ENCODE results near the gene EGLN1.
"Not testable (repeated sequence)": the region's sequence is repeated elsewhere in the genome, so short reads cannot be mapped to it uniquely, and the experiment has no call there.

The EGLN1 gene

DNA sequence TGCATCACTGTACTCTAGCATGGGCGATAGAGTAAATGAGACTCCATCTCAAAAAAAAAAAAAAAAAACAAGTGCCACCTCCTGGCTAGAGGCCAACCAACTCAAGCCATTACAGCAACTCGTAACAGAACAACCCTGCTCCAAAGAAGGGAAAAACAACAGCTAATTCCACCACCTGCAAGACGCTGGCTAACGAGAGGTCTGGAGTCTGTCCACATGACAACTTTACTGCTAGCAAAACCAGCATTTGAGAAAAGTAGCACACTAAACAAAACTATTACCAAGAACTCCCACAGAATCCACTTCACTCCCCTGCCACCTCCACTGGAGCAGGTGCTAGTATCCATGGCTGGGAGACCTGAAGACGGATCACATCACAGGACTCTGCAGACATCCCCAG is 24.1 kb upstream of the EGLN1 start:
- TF ChIP-seq, protein P1, sequence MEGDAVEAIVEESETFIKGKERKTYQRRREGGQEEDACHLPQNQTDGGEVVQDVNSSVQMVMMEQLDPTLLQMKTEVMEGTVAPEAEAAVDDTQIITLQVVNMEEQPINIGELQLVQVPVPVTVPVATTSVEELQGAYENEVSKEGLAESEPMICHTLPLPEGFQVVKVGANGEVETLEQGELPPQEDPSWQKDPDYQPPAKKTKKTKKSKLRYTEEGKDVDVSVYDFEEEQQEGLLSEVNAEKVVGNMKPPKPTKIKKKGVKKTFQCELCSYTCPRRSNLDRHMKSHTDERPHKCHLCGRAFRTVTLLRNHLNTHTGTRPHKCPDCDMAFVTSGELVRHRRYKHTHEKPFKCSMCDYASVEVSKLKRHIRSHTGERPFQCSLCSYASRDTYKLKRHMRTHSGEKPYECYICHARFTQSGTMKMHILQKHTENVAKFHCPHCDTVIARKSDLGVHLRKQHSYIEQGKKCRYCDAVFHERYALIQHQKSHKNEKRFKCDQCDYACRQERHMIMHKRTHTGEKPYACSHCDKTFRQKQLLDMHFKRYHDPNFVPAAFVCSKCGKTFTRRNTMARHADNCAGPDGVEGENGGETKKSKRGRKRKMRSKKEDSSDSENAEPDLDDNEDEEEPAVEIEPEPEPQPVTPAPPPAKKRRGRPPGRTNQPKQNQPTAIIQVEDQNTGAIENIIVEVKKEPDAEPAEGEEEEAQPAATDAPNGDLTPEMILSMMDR (IDR thresholded peaks at IDR 0.05; ENCODE audit: control insufficient read depth, insufficient read depth, low read depth, low read length, missing control alignments) = no peak
- DNase-seq (ENCODE audit: low read depth) = no peak
- no peak overlapping the region for H3K4me3 ChIP-seq (ENCODE audit: control insufficient read depth, low read depth, low read length)

DNA sequence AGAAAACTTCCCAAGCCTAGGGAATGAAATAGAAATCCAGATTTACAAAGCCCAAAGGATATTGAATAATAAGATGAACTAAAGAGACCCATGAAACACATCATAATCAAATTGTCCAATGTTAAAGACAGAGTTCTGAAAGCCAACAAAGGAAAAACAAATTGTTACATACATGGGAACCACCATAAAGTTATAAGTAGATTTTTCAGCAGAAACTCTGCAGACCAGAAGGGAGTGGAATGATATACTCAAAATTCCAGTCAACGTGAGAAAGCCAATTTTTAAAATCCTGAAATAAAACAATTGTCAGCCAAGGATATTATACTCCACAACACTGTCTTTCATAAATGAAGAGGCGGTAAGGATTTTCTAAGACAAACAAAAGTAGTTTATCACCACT is 22.0 kb upstream of the EGLN1 start:
- TF ChIP-seq, protein P1 (IDR thresholded peaks at IDR 0.05; ENCODE audit: control insufficient read depth, insufficient read depth, low read depth, low read length, missing control alignments) = no peak
- DNase-seq (ENCODE audit: low read depth) = no peak

DNA sequence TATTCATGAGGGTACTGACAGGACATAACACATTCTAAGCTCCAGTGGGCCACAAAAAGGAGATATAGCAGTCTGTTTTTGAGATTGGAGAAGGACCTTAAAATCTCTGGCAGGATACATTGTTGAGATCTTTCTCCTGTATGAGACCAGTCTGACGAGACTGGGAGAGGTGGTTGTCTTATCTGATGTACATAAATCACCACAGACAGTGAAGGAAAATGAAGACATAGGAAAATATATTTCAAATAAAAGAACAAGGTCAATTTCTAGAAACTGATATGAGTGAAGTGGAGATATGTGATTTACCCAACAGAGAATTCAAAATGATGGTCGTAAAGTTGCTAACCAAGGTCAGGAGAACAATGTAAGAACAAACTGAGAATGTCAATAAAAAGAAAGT is 21.3 kb upstream of the EGLN1 start:
- H3K4me3 ChIP-seq (ENCODE audit: control insufficient read depth, low read depth, low read length) = no peak overlapping the region
- TF ChIP-seq, protein P1 (IDR thresholded peaks at IDR 0.05; ENCODE audit: control insufficient read depth, insufficient read depth, low read depth, low read length, missing control alignments) = no peak
- no peak for DNase-seq (ENCODE audit: low read depth)

More for the DNA sequence above, 22.0 kb upstream of the EGLN1 start:
- H3K4me3 ChIP-seq (ENCODE audit: control insufficient read depth, low read depth, low read length) = no peak overlapping the region

DNA sequence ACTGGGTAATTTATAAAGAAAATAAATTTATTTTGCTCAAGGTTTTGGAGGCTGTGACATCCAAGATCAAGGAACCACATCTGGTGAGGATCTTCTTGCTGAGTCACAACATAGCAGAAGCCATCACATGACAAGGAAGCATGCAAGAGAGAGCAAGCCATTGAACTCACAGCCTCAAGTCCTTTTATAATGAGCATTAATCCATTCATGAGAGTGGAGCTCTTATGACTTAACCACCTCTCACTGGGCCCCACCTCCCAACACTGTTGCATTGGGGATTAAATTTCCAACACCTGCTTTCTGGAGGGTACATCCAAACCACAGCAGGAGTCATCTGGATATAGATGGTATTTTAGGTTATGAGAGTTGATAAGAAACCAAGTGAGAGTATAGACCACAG is 20.6 kb upstream of the EGLN1 start:
- no peak for DNase-seq (ENCODE audit: low read depth)
- H3K4me3 ChIP-seq (ENCODE audit: control insufficient read depth, low read depth, low read length) = no peak overlapping the region
- TF ChIP-seq, protein P1 (IDR thresholded peaks at IDR 0.05; ENCODE audit: control insufficient read depth, insufficient read depth, low read depth, low read length, missing control alignments) = no peak

DNA sequence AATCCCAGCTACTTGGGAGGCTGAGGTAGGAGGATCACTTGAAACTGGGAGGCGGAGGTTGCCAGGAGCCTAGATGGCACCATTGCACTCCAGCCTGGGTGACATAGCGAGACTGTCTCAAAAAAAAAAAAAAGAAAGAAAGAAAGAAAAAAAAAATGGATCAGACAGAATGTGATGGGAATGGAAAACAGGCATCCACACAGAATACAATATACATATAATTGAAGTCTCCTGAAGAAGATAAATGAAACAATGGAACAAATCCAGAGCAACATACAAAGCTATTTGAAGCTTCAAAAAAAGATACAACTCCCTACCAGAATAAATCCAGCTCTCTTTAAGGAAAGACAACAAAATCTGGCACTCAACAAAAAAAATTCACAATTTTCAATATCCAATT is 10.9 kb upstream of the EGLN1 start:
- no peak overlapping the region for H3K4me3 ChIP-seq (ENCODE audit: control insufficient read depth, low read depth, low read length)
- DNase-seq (ENCODE audit: low read depth) = no peak
- TF ChIP-seq, protein P1 (IDR thresholded peaks at IDR 0.05; ENCODE audit: control insufficient read depth, insufficient read depth, low read depth, low read length, missing control alignments) = no peak

DNA sequence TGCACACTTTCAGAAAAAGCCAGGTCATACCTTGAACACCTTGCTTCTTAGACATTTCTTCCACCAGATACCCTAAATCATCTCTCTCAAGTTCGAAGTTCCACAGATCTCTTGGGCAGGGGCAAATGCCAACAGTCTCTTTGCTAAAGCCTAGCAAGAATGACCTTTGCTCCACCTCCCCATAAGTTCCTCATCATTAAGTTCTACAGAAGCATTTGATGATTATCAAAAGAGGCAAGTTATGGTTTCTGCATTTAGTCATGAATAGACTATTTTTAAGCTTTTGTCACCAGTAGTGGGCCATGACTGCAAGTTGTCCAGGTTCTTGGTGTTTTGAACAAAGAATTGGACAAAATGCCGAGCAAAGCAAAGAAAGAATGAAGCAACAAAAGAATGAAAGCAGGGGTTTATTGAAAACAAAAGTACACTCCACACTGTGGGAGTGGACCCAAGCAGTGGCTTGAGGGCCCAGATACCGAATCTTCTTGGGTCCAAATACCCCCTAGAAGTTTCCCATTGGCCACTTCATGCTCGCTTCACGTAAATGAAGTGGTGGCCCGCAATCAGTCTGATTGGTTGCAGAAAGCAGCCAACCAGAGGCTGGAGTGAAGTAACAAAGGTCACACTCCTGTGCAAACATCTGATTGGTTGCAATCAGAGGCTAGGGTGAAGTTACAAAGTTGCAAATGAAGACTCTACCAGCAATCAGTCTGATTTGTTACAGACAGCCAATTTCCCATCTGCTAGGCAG is 9.8 kb upstream of the EGLN1 start:
- TF ChIP-seq, protein P1 (IDR thresholded peaks at IDR 0.05; ENCODE audit: control insufficient read depth, insufficient read depth, low read depth, low read length, missing control alignments) = no peak
- no peak for DNase-seq (ENCODE audit: low read depth)
- H3K4me3 ChIP-seq (ENCODE audit: control insufficient read depth, low read depth, low read length) = no peak overlapping the region

DNA sequence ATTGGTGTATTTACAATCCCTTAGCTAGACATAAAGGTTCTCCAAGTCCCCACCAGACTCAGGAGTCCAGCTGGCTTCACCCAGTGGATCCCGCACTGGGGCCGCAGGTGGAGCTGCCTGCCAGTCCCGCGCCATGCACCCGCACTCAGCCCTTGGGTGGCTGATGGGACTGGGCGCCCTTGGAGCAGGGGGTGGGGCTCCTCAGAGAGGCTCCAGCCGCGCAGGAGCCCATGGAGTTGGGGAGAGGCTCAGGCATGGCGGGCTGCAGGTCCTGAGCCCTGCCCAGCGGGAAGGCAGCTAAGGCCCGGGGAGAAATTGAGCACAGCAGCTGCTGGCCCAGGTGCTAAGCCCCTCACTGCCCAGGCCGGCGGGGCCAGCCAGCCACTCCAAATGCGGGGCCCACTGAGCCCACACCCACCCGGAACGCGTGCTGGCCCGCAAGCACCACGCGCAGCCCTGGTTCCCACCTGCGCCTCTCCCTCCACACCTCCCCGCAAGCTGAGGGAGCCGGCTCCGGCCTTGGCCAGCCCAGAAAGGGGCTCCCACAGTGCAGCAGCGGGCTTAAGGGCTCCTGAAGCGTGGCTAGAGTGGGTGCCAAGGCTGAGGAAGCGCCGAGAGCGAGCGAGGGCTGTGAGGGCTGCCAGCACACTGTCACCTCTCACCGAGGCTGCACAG is 8.7 kb upstream of the EGLN1 start:
- not testable (repeated sequence) for DNase-seq (ENCODE audit: low read depth); H3K4me3 ChIP-seq (ENCODE audit: control insufficient read depth, low read depth, low read length)

Measured in AG09309 (cell line).